BE2C (cell line): Measurements from ENCODE around the gene VAMP2.

Experiments
- DNase-seq: peaks from one replicate; pipeline ENCODE4 v3.0.0-alpha.2; 2020
- H3K27me3 ChIP-seq: fragments of 250-450 bp; sonication (Bioruptor Pico); 2 replicates; pipeline ENCODE4 v1.5.1; 2020; ENCODE audit warnings: mild to moderate bottlenecking
- H3K36me3 ChIP-seq: fragments of 250-450 bp; sonication (Bioruptor Pico); 2 replicates; pipeline ENCODE4 v1.5.1; 2020; ENCODE audit warnings: mild to moderate bottlenecking
- H3K4me1 ChIP-seq: fragments of 250-450 bp; sonication (Bioruptor Pico); 2 replicates; pipeline ENCODE4 v1.5.1; 2020
- H3K4me3 ChIP-seq: 2 replicates; pipeline ENCODE4 v1.5.1; 2011; ENCODE audit warnings: low read depth, low read length
- H3K9me3 ChIP-seq: fragments of 250-450 bp; sonication (Bioruptor Pico); 2 replicates; pipeline ENCODE4 v1.5.1; 2020
- CTCF ChIP-seq: IDR thresholded peaks from 2 replicates; pipeline ENCODE4 v1.5.1; 2012; ENCODE audit warnings: mild to moderate bottlenecking, low read depth, low read length

Gene VAMP2

GRCh38 chr17:8156246-8156992, 6.3 kb downstream of the VAMP2 start:
- H3K9me3 ChIP-seq, result no peaks in the 10 kb centered on the region
- peak overlapping the region; percentile 61 for H3K4me3 ChIP-seq
- no peaks in the 10 kb centered on the region for H3K27me3 ChIP-seq
- peaks cover 9% of the 10 kb centered on the region; the same call in 1 of the 2 replicates for H3K4me1 ChIP-seq
- TF ChIP-seq CTCF, result no peak
- DNase-seq, result peak; percentile 97
- H3K36me3 ChIP-seq, result peaks cover 6% of the 10 kb centered on the region; the same call in 1 of the 2 replicates

GRCh38 chr17:8155996-8156245, 6.8 kb downstream of the VAMP2 start:
- Histone ChIP-seq H3K27me3 (no peaks in the 10 kb centered on the region), H3K4me1 (peaks cover 9% of the 10 kb centered on the region; the same call in 1 of the 2 replicates), H3K4me3 (peak overlapping the region; percentile 61), H3K9me3 (no peaks in the 10 kb centered on the region), H3K36me3 (peaks cover 6% of the 10 kb centered on the region; the same call in 1 of the 2 replicates)
- no peak for TF ChIP-seq CTCF
- no peak for DNase-seq

GRCh38 chr17:8155231-8155995, 7.3 kb downstream of the VAMP2 start:
- Histone ChIP-seq H3K9me3 (no peaks in the 10 kb centered on the region), H3K4me1 (peaks cover 9% of the 10 kb centered on the region; the same call in 1 of the 2 replicates), H3K4me3 (peak overlapping the region; percentile 61), H3K27me3 (no peaks in the 10 kb centered on the region), H3K36me3 (peaks cover 6% of the 10 kb centered on the region; the same call in 1 of the 2 replicates)
- no peak for DNase-seq
- TF ChIP-seq CTCF, result no peak

- no peaks in the 10 kb centered on the region for H3K9me3 ChIP-seq
- peaks cover 9% of the 10 kb centered on the region for H3K36me3 ChIP-seq
- H3K4me1 ChIP-seq, result peaks cover 9% of the 10 kb centered on the region; the same call in 1 of the 2 replicates
- peak overlapping the region; percentile 11; the same call in 1 of the 2 replicates for H3K4me3 ChIP-seq
- DNase-seq, result no peak
- TF ChIP-seq CTCF, result no peak
- no peaks in the 10 kb centered on the region for H3K27me3 ChIP-seq
Observed at GRCh38 chr17:8154608-8155155, 8.1 kb downstream of the VAMP2 start.

- Histone ChIP-seq H3K4me3 (peak overlapping the region; percentile 11; the same call in 1 of the 2 replicates), H3K36me3 (peaks cover 9% of the 10 kb centered on the region), H3K27me3 (no peaks in the 10 kb centered on the region), H3K4me1 (peaks cover 9% of the 10 kb centered on the region; the same call in 1 of the 2 replicates), H3K9me3 (no peaks in the 10 kb centered on the region)
- TF ChIP-seq CTCF, result no peak
- DNase-seq, result peak; percentile 86
Observed at GRCh38 chr17:8153957-8154607, 8.7 kb downstream of the VAMP2 start.
